Uterus (tissue), 4 donors: Measurements from ENCODE around the gene ZSCAN4. TPM values are rescaled to one million over a fixed set of nuclear protein-coding genes. Genes with fewer than 3 reads are reported as not detected.

Source experiments
- DNase-seq, 2 donors: peaks; one replicate each; pipeline ENCODE4 v3.0.0-alpha.2; 2019 to 2020
- H3K27ac ChIP-seq, 2 donors: fragments of 200-600 bp; sonication (generic); 1 replicate in 1 of 2; 2 replicates in 1 of 2; pipeline ENCODE4 v1.5.1; 2016 to 2018
- H3K27me3 ChIP-seq, 2 donors: fragments of 200-600 bp; sonication (generic); one replicate each; pipeline ENCODE4 v1.5.1; 2018 to 2019; ENCODE audit warnings: control low read depth in 1 of 2
- H3K36me3 ChIP-seq, 2 donors: fragments of 200-600 bp; sonication (generic); one replicate each; pipeline ENCODE4 v1.5.1; 2019; ENCODE audit warnings: control low read depth in 1 of 2
- H3K4me1 ChIP-seq, 2 donors: fragments of 200-600 bp; sonication (generic); one replicate each; pipeline ENCODE4 v1.5.1; 2018 to 2019; ENCODE audit warnings: control low read depth in 1 of 2
- H3K4me3 ChIP-seq, 2 donors: fragments of 200-600 bp; sonication (generic); 1 replicate in 1 of 2; 2 replicates in 1 of 2; pipeline ENCODE4 v1.5.1; 2018 to 2019; ENCODE audit warnings: mild to moderate bottlenecking in 1 of 2
- H3K9me3 ChIP-seq, 2 donors: fragments of 200-600 bp; sonication (generic); one replicate each; pipeline ENCODE4 v1.5.1; 2019; ENCODE audit warnings: control low read depth in 1 of 2
- CTCF ChIP-seq, 4 experiments: fragments of 200-600 bp in 2 of 4; fragments of 450-650 bp in 2 of 4; sonication (generic) in 2 of 4; IDR thresholded peaks; one replicate each; pipeline ENCODE4 v1.5.1; 2016 to 2019; ENCODE audit warnings: antibody characterized with exemption in 4 of 4, mild to moderate bottlenecking in 2 of 4, moderate library complexity in 1 of 4
- POLR2A ChIP-seq, 2 donors: fragments of 450-650 bp; IDR thresholded peaks; one replicate each; pipeline ENCODE4 v1.6.1; 2016; ENCODE audit warnings: antibody characterized with exemption in 2 of 2, mild to moderate bottlenecking in 1 of 2, moderate library complexity in 1 of 2
- intact Hi-C: fragments of 100-400 bp; cut with DNase I; formaldehyde crosslinking; loops from one replicate; pipeline ENCODE4 v1.15.1; 2023; ENCODE audit warnings: low total_unique reads
- total RNA-seq, 4 donors: library from RNA; depleted of rRNA in 3 of 4; stranded (reverse); fragments of >200 nt in 3 of 4; gene quantifications; one replicate each; pipeline versions ENCODE4 v1.1.0 to v1.2.4, GENCODE V29; 2014 to 2023
- donor health status: DM: yes; HTN: yes; CAD: no.

The ZSCAN4 gene
- total RNA-seq, 4 donors from 2014 or later = not detected

- Histone ChIP-seq H3K36me3 (no peaks in the 10 kb centered on the region), H3K4me3 (no peak overlapping the region), H3K9me3 (peaks cover 5 to 93% of the 10 kb centered on the region in 2 donors), H3K27ac (no peak overlapping the region), H3K27me3 (no peaks in the 10 kb centered on the region), H3K4me1 (no peaks in the 10 kb centered on the region)
- TF ChIP-seq POLR2A (IDR thresholded peaks at IDR 0.05) (no peak), CTCF (IDR thresholded peaks at IDR 0.05) (no peak)
- intact Hi-C loops = no loop called here
- no peak for DNase-seq
These were observed 21.0 kb downstream of the ZSCAN4 start for GRCh38 chr19:57689750-57690149.

GRCh38 chr19:57701625-57702024 is 32.9 kb downstream of the ZSCAN4 start:
- Histone ChIP-seq H3K9me3 (peaks cover 0 to 92% of the 10 kb centered on the region in 2 donors), H3K36me3 (no peaks in the 10 kb centered on the region)
- intact Hi-C loops = no loop called here

GRCh38 chr19:57706346-57706745 is 37.6 kb downstream of the ZSCAN4 start:
- H3K4me1 ChIP-seq = no peaks in the 10 kb centered on the region
- TF ChIP-seq CTCF (IDR thresholded peaks at IDR 0.05) (no peak), POLR2A (IDR thresholded peaks at IDR 0.05) (no peak)
- no peak overlapping the region for H3K27ac ChIP-seq
- no peaks in the 10 kb centered on the region for H3K27me3 ChIP-seq
- DNase-seq = no peak
- intact Hi-C loops = no loop called here
- H3K36me3 ChIP-seq = no peaks in the 10 kb centered on the region
- H3K9me3 ChIP-seq = peaks cover 0 to 91% of the 10 kb centered on the region in 2 donors
- no peak overlapping the region for H3K4me3 ChIP-seq

More at GRCh38 chr19:57701625-57702024, 32.9 kb downstream of the ZSCAN4 start:
- H3K27ac ChIP-seq = no peak overlapping the region
- H3K4me1 ChIP-seq = no peaks in the 10 kb centered on the region
- H3K4me3 ChIP-seq = no peak overlapping the region
- no peak for DNase-seq
- TF ChIP-seq CTCF (IDR thresholded peaks at IDR 0.05) (no peak), POLR2A (IDR thresholded peaks at IDR 0.05) (no peak)
- no peaks in the 10 kb centered on the region for H3K27me3 ChIP-seq

- intact Hi-C loops = no loop called here
- DNase-seq = no peak
These were observed 40.1 kb downstream of the ZSCAN4 start, which contains the start of gene ZNF154 for GRCh38 chr19:57708641-57709361. ZNF154 (minus strand) TSS chr19:57709204; CDS start chr19:57708971, 233 bp downstream.

More at GRCh38 chr19:57708641-57709361, 40.1 kb downstream of the ZSCAN4 start, which contains the start of gene ZNF154:
- Histone ChIP-seq H3K27me3 (no peaks in the 10 kb centered on the region), H3K27ac (no peak within 1 kb of the TSS), H3K36me3 (no peaks in the 10 kb centered on the region), H3K4me3 (peak within 1 kb of the TSS; percentile 12 to 31), H3K4me1 (no peaks in the 10 kb centered on the region), H3K9me3 (peaks cover 0 to 91% of the 10 kb centered on the region in 2 donors)
- no peak for TF ChIP-seq POLR2A (IDR thresholded peaks at IDR 0.05)
- no peak for TF ChIP-seq CTCF (IDR thresholded peaks at IDR 0.05)
